Head of caudate nucleus (tissue), 42 donors: ENCODE measurements around the gene FAM32A.
"Not testable (repeated sequence)": the region's sequence is repeated elsewhere in the genome, so short reads cannot be mapped to it uniquely, and the experiment has no call there.

Experiments
- DNase-seq, 42 donors: peaks; one replicate each; pipeline versions ENCODE4 v3.0.0 to v3.0.0-alpha.2; 2020 to 2021; ENCODE audit warnings: mixed read lengths in 7 of 42
- intact Hi-C: fragments of 100-400 bp; cut with DNase I; formaldehyde crosslinking; loops from one replicate; pipeline ENCODE4 v1.15.0; 2022

The FAM32A gene

GRCh38 chr19:16160943-16161560, 24.2 kb upstream of the FAM32A start:
- intact Hi-C loops = no loop called here
- DNase-seq = no peak

DNA sequence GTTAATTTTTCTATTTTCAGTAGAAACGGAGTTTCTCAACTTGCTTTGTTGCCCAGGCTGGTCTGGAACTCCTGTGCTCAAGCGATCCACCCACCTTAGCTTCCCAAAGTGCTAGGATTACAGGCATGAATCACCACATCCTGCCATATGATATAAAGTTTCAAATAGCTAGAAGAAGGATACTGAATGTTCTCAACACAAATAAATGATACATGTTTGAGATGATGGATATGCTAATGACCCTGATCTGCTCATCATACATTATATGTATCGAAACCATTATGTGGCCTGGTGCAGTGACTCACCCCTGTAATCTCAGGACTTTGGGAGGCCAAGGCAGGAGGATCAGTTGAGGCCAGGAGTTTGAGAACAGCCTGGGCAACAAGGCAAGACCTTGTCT, 23.4 kb upstream of the FAM32A start:
- peak in 9 of 42 donors; percentile 5 to 53 (median 30) for DNase-seq

DNA sequence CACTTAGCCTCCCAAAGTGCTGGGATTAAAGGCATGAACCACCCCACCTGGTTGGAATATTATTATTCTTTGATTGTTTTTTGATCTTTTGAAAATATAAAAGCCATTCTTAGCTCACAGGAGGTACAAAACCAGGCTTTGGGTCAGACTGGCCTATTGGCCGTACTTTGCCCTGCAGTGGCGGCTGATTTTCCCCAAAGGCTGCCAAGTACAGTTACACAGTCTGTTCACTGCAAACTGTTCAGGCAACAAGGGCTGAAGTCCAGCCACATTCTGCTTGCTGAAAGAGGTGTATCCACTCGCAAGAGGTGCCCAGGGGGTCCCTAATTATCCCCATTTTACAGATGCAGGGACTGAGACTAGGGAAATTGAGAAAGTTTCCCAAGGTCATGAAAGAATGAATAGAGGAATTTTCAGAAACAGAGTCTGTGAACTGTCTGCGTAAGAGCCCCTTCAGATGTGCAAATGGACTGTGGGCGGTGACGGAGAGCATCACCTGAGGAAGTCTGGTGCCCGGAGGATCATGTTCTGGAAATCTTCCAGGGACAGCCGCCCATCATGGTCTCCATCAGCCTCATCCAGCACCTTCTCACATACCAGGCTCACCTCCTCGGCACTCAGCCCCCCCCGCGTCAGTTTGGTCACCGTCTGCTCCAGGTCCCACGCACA, 20.9 kb upstream of the FAM32A start:
- DNase-seq = no peak
- intact Hi-C loops = no loop called here

More for the DNA sequence above, 23.4 kb upstream of the FAM32A start:
- intact Hi-C loops = no loop called here

DNA sequence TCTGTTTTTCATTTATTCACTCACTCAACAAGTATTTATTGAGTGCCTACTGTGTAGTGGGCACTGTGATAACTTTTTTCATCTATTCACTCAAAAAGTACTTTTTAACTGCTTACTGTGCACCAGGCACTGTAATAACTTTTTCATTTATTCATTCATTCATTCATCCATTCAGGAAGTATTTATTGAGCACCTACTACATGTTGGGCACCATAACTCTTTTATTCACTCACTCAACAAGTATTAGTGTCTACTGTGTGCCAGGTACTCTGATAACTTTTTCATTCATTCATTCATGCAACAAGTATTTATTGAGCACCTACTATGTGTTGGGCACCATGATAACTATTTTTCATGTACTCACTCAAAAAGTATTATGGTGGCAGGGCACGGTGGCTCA, 18.8 kb upstream of the FAM32A start:
- intact Hi-C loops = no loop called here
- DNase-seq = no peak

DNA sequence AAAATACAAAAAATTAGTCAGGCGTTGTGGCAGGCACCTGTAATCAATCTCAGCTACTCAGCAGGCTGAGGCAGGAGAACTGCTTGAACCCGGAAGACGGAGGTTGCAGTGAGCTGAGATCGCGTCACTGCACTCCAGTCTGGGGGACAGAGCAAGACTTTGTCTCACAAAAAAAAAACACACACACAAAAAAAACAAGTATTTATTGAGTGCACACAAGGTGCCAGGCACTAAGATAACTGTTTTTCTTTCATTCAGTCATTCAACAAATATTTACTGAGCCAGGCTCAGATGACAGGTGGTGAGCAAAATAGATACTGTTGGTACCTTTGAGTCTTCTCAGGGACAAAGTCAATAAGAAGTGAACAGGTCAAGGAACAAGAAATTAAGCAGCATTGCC, 18.2 kb upstream of the FAM32A start:
- intact Hi-C loops = no loop called here
- no peak for DNase-seq

DNA sequence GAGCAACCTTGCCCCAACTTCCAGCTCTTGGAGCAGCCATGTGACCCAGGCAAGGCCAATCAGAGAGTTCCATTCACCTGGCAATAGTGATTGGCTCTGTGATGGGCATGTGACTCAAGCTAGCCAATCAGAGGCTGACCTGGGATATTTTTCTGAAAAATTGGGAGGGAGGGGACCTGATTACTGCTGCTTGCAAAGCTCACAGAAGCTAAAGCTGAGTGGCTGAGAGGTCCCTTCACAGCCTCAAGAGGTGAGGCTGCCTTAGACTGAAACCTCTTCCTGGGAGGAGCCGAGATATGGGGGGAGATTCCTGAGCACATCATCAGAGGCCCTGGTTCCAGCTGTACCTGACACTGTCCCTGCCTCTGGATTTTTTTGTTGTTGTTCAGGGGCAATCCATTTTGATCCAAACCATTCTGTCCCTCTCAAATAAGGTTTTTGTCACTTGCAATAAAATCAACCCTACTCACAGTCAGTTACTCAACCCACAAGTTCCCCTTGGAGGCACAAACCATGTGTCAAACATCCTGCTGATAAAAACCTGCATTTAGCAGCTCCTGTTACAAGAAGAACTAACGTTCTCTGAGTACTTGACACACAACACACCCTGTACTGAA, 16.6 kb upstream of the FAM32A start:
- DNase-seq = peak in 1 of 42 donors; percentile 13
- intact Hi-C loops = no loop called here

DNA sequence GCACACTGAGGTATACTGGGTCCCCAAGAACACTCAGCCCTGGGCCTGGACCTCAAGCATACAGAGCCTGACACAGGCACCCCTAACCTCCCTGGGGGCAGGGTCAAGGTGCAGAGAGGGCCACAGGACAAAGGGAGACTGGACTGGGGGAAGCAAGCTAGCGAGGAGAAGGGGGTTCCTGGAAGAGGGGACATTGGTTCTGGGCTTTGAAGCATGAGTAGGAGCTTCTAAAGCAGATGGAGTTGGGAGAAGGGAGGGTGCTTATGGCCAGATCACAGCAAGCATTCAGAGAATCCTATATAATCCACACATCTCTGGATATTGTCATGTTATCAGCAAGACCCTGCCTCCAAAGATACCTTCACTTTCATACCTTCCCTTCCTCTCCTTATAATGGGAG, 15.1 kb upstream of the FAM32A start:
- intact Hi-C loops = no loop called here
- DNase-seq = no peak

DNA sequence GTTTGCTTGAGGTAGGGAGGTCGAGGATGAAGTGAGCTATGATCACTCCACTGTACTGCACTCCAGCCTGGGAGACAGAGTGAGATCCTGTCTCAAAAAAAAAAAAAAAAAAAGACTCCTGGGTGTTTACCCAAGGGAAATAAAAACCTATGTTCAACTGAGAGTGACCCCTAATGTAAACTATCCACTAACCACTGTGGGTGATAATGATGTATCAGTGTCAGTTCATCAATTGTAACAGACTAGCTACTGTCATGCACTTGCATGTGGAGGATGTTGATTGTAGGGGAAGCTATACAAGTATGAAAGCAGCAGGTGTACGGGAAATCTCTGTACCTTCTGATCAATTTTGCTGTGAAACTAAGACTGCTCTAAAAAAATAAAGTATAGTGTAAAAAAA, 9.3 kb upstream of the FAM32A start:
- no peak for DNase-seq
- intact Hi-C loops = no loop called here

GRCh38 chr19:16178866-16179265, 6.3 kb upstream of the FAM32A start:
- intact Hi-C loops, DNase-seq: not testable (repeated sequence)

DNA sequence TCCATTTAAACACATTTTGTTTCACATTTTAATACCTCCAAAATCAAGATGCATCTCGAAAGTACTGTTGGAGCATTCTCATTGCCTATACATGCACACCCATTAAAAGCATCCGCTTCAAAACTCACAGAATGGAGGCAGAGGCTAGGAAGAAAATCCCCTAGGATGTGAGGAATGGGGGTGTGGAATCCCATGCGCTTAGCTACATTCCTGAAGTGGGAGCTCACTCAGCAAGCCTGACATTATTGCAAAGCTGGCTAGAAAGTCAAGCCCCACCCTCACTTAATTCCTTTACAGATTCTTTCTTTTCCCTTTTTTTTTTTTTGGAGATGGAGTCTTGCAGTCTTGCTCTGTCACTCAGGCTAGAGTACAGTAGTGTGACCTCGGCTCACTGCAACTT, 4.6 kb upstream of the FAM32A start:
- DNase-seq = no peak
- intact Hi-C loops = no loop called here

- intact Hi-C loops = loop anchor here (5.0 kb wide), 1 partner anchor 72 kb away; the partner anchor contains the start of gene RAB8A
- DNase-seq = peak in 2 of 42 donors; percentile 14 to 20
Observed at GRCh38 chr19:16184665-16185122, 516 bp upstream of the FAM32A start.

- peak in 35 of 42 donors; percentile 11 to 71 (median 37) for DNase-seq
Observed at GRCh38 chr19:16185768-16186123, 536 bp downstream of the FAM32A start.

DNA sequence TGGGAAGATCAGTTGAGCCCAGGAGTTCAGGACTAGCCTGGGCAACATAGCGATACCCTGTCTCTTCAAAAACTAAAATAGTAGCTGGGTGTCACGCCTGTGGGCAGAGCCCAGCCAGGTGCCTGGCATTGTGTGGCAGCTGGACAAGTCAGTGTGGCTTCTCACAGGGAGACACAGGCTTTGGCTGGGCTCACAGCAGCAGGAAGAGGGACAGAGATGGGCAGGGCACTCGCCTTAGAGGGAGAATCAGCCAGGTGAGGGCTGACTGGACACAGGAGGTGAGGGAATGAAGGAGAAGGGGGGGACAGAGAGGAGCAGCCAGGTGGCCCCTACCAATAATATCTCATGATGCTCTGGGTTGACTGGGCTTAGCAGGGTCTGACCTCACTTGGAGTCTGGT, 3.3 kb downstream of the FAM32A start:
- intact Hi-C loops = loop anchor here (5.0 kb wide), 1 partner anchor 76 kb away; the partner anchor contains the start of gene RAB8A
- no peak for DNase-seq

More at GRCh38 chr19:16185768-16186123, 536 bp downstream of the FAM32A start:
- intact Hi-C loops = loop anchor here (5.0 kb wide), 1 partner anchor 73 kb away; the partner anchor contains the start of gene RAB8A

DNA sequence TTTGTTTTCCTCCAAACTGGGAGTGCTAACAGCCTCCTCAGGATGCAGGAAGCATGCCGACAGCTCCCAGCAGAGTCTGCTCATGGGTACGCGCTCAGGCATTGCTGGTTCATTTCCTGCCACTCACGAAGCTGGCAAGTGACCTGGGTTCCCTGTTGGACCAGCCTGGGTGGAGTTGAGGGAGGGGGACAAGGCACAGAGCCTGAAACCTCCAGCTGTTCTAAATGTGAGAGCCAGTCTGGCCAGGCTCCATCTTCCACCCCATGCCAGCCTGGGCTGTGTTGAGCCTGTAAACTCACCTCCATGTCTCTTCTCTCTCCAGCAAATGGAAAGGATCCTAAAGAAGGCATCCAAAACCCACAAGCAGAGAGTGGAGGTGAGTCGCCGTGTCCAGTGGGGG, 5.0 kb downstream of the FAM32A start:
- intact Hi-C loops = no loop called here
- DNase-seq = no peak

DNA sequence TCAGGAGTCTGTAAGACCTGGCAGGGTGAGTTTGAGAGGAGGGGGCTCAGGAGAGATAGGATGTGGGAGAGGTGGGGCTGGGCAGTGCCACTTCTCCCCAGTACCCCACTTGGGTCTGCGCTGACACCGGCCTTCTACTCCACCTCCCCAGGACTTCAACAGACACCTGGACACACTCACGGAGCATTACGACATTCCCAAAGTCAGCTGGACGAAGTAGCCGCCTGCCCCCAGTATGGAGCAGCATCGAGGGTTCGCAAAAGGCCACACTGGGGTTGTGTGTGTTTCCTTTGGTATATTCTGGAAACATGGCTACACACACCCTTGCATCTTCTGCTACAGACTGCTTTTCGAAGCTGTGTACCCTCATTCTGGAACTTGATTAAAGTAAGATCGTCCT, 5.5 kb downstream of the FAM32A start:
- DNase-seq = no peak
- intact Hi-C loops = no loop called here

DNA sequence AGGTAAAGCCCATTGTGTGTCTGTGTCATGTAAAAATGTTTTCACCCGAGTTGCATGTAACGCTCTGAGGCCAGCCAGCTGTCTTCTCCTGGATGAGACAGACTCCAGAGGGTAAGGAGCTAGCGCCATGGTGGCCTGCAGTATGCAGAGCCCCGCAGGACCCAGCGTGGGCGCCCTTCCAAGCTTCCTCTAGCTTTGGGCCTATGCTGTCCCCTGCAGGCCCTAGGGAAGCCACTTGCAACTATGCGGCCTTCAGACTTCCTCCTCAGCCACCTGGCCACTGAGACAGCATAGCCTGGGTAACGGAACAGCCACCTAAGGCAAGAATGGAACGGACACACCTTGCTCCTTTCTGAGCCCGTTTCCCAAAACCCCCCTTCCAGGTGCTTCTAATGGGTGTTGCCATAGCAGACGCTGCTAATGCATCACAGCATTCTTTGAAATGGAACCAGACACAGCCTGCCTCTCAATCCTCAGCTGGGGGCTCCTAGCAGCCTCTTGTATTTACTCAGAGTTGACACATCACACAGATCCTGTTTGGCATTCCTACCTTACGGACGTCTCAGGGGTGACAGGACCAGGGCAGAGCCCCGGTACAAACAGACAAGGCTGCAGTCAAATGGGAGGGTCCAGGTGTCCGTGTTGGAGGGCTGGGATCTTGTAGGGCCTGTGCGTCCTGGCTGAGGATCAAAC, 6.2 kb downstream of the FAM32A start:
- intact Hi-C loops = no loop called here
- no peak for DNase-seq

GRCh38 chr19:16193466-16193865, 8.3 kb downstream of the FAM32A start:
- no peak for DNase-seq
- intact Hi-C loops = no loop called here

GRCh38 chr19:16197188-16197621, 12.0 kb downstream of the FAM32A start:
- intact Hi-C loops = no loop called here
- no peak for DNase-seq

GRCh38 chr19:16197622-16198369, 12.6 kb downstream of the FAM32A start, which contains the start of gene AP1M1:
Gene AP1M1 (plus strand): TSS chr19:16197911. CDS start chr19:16198027, 116 bp downstream.
- peak; percentile 94 to 99 (median 98) for DNase-seq
- intact Hi-C loops = no loop called here
